HG02884 (cell line): ENCODE measurements around the gene PAPPA.

Experiments
- ATAC-seq: cut with Tn5 transposase; IDR thresholded peaks from one replicate; pipeline ENCODE4 v1.9.1; 2021; ENCODE audit warnings: mild to moderate bottlenecking, moderate library complexity; ENCODE audit not compliant: unreplicated experiment

PAPPA gene

DNA sequence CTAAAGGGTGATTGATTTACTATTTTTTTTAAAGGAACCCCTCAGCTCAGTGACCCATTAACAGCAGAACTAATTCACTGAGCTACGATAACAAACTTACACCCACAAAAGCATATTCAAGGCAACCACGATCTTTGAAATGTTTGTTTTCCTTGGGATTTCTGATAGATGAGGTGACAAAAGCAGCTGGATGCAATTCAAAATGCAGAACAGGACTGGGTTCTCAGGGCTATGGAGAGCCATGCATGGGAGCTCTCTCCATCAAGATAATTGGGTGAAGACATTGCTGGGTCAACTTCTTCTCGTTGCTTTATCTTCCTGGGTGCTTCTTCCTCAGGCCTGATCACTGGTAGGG, 60.1 kb downstream of the PAPPA start:
- no peak for ATAC-seq

GRCh38 chr9:116218399-116218798, 64.8 kb downstream of the PAPPA start:
- ATAC-seq: no peak

DNA sequence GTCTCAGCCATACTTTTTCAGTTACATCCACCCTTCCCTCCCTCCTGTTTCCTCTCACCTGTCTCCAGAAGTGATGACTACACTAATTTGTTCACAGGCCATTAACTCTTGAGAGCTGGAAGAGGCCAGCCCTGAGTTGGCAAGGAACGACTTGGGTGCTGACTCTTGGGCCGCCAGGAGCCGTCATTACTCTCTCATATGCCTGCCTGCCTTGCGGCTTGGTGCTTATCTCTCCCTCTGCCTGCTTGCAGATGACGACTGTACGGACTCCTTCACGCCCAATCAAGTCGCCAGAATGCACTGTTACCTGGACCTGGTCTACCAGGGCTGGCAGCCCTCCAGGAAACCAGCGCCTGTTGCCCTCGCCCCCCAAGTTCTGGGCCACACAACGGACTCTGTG, 66.1 kb downstream of the PAPPA start:
- no peak for ATAC-seq

GRCh38 chr9:116223926-116224325, 70.3 kb downstream of the PAPPA start:
- ATAC-seq: no peak

DNA sequence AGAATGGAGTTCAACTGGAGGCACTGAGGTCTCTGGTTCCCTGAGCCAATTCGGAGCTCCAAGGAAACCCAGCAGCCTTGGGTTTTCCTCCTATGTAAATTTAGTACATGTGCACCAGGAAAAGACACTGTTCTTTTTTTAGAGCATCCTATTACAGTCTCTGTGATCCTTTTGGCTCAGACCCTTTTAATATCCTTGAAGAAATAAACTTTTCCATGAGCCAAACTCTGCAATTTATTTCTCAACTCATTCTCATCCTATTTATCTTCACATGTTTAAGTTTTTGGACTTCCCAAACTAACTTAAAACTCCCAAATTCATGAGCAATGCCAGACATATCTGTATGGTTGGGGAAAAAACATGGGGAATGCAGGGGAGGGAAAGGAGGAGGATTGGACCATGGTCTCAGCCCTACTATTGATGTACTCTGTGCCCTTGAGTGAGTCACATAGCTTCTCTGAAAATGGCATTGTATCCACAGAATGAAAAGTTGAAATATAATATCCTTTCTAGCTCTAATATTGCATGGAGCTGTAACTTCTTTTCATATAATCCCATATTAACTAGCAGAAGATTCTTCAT, 76.6 kb downstream of the PAPPA start:
- no peak for ATAC-seq

DNA sequence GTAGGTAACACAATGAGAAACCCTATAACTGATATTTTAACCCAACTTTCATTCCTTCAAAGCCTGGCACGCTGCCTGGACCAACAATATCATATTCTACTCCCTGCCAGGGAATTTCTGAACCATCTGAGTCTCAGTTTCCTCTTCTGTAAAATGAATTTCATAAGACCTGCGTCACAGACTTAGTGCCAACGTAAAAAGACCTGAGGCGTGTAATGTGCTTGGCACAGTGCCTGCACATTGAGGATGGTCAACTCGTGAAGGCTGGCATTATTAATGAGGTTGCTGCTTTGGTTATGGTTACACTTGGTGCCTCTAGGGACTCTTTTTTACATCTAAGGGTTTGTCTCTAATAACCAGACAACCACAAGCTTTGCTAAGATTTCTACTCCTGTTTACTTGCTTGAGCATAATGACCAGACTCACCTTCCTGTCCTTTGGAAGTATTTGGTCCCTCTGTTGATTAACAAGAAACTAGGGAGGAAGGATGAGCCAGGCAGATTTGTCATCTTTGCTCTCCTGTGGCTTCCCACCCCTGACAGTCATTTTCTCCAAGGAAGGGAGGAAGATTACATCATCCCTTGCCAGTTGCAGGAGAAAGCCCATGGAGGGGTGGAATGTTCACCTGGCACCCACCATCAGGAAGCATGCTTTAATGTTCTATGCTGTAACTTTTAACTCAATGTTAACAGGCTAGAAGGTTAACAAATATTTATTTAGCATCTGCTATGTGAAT, 79.0 kb downstream of the PAPPA start:
- no peak for ATAC-seq

- no peak for ATAC-seq
These were observed 79.6 kb downstream of the PAPPA start for GRCh38 chr9:116233160-116233530.

GRCh38 chr9:116234081-116234480, 80.5 kb downstream of the PAPPA start:
- no peak for ATAC-seq

- ATAC-seq: no peak
These were observed 83.4 kb downstream of the PAPPA start for GRCh38 chr9:116236979-116237378.

DNA sequence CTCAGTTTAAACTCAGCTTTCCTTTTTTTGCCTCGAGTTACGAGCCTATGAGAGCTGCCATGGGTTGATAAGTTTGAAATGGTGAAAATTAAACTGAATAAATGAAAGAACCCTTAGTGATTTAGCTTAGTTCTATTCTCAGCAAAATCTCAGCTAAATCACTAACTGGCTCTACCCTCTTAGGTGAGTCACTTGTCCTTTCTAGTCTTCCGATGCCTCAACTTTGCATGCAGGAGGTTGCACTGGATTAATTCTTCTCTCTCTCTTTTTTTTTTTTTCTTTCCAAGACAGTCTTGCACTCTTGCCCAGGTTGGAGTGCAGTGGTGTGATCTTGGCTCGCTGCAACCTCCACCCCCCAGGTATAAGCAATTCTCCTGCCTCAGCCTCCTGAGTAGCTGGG, 83.9 kb downstream of the PAPPA start:
- ATAC-seq: no peak

DNA sequence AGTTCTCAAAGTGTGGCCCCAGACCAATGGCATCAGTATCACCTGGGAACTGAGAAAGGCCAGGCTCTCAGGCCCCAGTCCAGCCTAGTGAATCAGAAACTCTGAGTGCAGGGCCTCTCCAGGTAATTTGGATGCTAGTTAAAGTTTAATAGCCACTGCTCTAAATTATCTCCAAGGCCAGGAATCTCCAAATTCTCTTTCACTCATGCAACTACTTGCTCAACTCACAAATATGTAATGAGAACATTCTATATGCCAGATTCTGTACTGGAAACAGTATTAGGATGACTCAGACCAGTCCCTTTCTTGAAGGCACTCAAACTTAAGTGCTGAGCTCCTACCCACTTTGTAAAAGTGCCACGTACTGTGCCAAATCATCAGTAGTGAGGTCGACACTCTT, 84.6 kb downstream of the PAPPA start:
- ATAC-seq: no peak

- no peak for ATAC-seq
These were observed 85.3 kb downstream of the PAPPA start for GRCh38 chr9:116238776-116239340.

- no peak for ATAC-seq
These were observed 90.1 kb downstream of the PAPPA start for GRCh38 chr9:116243708-116244107.

DNA sequence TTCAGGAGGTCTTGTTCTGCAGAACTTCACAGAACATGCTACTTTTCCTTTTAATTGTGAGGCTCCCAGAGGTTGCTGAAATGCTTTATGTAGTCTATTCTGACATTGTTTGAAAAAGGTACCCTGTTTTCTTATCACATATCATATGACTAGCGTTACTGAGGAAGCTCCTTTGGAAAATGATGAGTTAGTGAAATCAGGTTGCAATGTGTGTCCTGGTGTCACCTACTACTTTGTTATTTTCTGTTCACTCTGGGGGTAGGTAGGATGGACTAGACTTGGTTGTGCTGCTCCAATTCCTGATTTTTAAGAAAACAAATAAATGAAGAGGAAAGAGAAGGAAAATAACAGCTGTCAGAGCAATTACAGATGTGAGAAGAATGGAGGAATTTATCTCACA, 93.7 kb downstream of the PAPPA start:
- no peak for ATAC-seq

GRCh38 chr9:116247791-116248374, 94.3 kb downstream of the PAPPA start:
- no peak for ATAC-seq

DNA sequence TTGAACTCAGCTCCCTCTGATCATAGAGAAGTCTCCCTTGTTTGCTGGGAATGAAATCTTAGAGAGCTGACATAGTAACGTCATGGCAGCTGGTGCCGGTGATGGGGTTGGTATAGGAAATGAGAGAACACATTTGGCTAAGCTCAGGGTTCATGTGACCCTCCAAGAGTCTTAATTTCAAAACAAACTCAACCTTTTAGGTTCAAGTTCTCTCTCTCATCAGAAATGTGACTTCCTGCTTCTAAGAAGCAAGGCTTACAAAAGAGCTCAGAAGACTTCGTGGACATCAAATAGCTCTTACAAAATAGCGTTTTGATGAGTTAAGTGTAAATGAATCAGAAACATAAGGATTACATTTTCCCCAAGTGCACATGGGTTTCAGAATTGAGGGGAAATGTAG, 97.3 kb downstream of the PAPPA start:
- no peak for ATAC-seq

DNA sequence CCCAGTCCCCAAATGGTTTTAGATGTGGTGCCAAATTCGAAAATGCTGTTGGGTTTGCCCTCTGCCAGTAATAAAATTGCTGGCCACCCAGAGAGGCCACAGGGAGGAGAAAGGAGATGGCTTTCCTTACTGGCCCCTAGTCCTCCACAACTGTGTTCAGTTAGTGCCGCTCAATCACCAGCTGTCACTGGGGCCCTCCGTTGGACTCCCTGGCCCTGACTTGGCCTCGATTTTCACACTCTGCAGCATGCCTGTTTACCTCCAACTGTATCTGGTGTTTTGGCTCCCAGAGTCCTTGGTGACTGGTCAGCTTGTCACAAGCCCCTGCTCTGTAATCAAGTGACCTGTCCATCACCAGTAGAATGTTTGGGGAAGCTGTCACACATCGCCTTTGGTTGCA, 97.8 kb downstream of the PAPPA start:
- ATAC-seq: no peak

GRCh38 chr9:116260531-116260930, 106.9 kb downstream of the PAPPA start:
- no peak for ATAC-seq

DNA sequence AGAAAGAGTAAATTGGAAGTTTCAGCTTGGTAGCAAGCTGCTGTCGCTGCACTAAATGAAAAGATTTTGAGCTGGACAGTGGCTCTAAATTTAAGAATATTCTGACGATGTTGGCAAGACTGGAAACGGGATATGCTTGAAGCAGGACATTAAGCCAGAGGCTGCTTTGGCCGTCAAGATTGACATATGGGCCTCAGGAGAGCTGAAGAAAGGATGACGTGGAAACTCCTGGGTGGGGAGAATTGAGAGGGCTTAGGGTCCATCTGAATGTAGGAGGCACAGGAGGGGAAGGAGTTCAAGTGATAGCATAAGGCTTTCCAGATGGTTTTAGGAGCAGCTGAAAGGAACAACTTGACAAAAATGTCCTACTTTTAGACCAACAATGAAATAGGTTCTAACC, 108.9 kb downstream of the PAPPA start:
- no peak for ATAC-seq

- ATAC-seq: no peak
These were observed 110.8 kb downstream of the PAPPA start for GRCh38 chr9:116264361-116264760.

- ATAC-seq: no peak
These were observed 113.4 kb downstream of the PAPPA start for GRCh38 chr9:116267021-116267420.

DNA sequence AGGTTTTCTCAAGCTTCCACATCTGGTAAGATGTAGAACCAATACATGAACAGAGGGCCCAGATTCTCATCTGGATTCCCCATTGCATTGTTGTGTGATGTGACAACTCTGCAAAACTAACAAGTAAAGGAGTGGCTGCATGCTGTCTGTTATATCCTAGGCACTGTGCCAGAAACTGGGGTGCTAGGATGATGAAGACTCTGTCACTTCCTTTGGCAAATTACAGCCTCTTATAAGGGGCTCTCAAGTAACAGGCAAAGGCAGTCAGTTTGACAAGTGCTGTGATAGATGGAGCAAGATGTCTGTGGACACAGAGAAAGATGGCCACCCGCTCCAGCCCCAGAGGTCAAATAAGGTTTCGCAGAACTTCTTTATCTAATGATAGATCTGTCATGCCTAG, 115.7 kb downstream of the PAPPA start:
- ATAC-seq: no peak
